DND-41 (cell line): ENCODE measurements around the gene CFAP65.

Experiments used
- ATAC-seq: fragments of 200-7000 bp; cut with Tn5 transposase; 3 replicates; pipeline ENCODE4 v1.9.1; 2021; ENCODE audit warnings: low read depth; ENCODE audit not compliant: insufficient read depth
- DNase-seq: peaks from one replicate; pipeline ENCODE4 v3.0.0-alpha.2; 2020
- H2AFZ ChIP-seq: 2 replicates; pipeline ENCODE4 v1.6.0; 2012; ENCODE audit warnings: low read depth, low read length
- H3K27ac ChIP-seq: 2 replicates; pipeline ENCODE4 v1.5.1; 2012; ENCODE audit warnings: low read length, inconsistent platforms
- H3K27me3 ChIP-seq: fragments of 200-600 bp; sonication (generic); 2 replicates; pipeline ENCODE4 v1.6.0; 2012; ENCODE audit warnings: low read length, mild to moderate bottlenecking, inconsistent platforms; ENCODE audit not compliant: insufficient read depth, poor library complexity
- H3K36me3 ChIP-seq: 2 replicates; pipeline ENCODE4 v1.5.1; 2012; ENCODE audit warnings: low read length, inconsistent platforms; ENCODE audit not compliant: insufficient read depth
- H3K4me1 ChIP-seq: 2 replicates; pipeline ENCODE4 v1.5.1; 2012; ENCODE audit warnings: mild to moderate bottlenecking, low read length; ENCODE audit not compliant: insufficient read depth
- H3K4me2 ChIP-seq: 2 replicates; pipeline ENCODE4 v1.6.0; 2012; ENCODE audit warnings: mild to moderate bottlenecking, moderate library complexity, low read length, inconsistent platforms; ENCODE audit not compliant: insufficient read depth
- H3K4me3 ChIP-seq, 2 experiments: fragments of 200-600 bp in 1 of 2; shearing (Covaris generic) in 1 of 2; 2 replicates each; pipeline ENCODE4 v1.5.1; 2012 to 2016; ENCODE audit warnings: inconsistent platforms in 2 of 2, low read length in 2 of 2, mild to moderate bottlenecking in 2 of 2, low read depth in 1 of 2, moderate library complexity in 1 of 2
- H3K79me2 ChIP-seq: 2 replicates; pipeline ENCODE4 v1.6.0; 2012; ENCODE audit warnings: low read length, inconsistent platforms; ENCODE audit not compliant: insufficient read depth
- H3K9ac ChIP-seq: 2 replicates; pipeline ENCODE4 v1.6.0; 2012; ENCODE audit warnings: low read depth, mild to moderate bottlenecking, inconsistent platforms, low read length, moderate library complexity
- H3K9me3 ChIP-seq: 2 replicates; pipeline ENCODE4 v1.5.1; 2012; ENCODE audit warnings: low read length, moderate library complexity, mild to moderate bottlenecking, inconsistent platforms; ENCODE audit not compliant: insufficient read depth, severe bottlenecking
- H4K20me1 ChIP-seq: 2 replicates; pipeline ENCODE4 v1.6.0; 2012; ENCODE audit warnings: low read length; ENCODE audit not compliant: insufficient read depth
- CTCF ChIP-seq: IDR thresholded peaks from 2 replicates; pipeline ENCODE4 v1.5.1; 2012; ENCODE audit warnings: borderline replicate concordance, low read length, moderate library complexity, mild to moderate bottlenecking; ENCODE audit not compliant: poor library complexity, severe bottlenecking; ENCODE audit errors: extremely low read depth
- EZH2 ChIP-seq: IDR thresholded peaks from 3 replicates; pipeline ENCODE4 v1.6.1; 2012; ENCODE audit warnings: borderline replicate concordance, low read depth, mild to moderate bottlenecking, moderate library complexity, low read length, inconsistent platforms; ENCODE audit not compliant: severe bottlenecking

The CFAP65 gene

GRCh38 chr2:218975060-218975777, 66.1 kb downstream of the CFAP65 start:
- TF ChIP-seq CTCF = no peak
- TF ChIP-seq EZH2 = no peak
- ATAC-seq (no peak), DNase-seq (no peak)
- Histone ChIP-seq H3K4me3 (no peak overlapping the region), H3K9ac (no peak overlapping the region), H4K20me1 (peaks cover 6% of the 10 kb centered on the region; the same call in 1 of the 2 replicates), H3K79me2 (no peaks in the 10 kb centered on the region), H3K27me3 (peaks cover 11% of the 10 kb centered on the region), H3K9me3 (no peaks in the 10 kb centered on the region), H3K27ac (no peak overlapping the region), H3K4me1 (peaks cover 8% of the 10 kb centered on the region), H3K4me2 (no peak overlapping the region), H3K36me3 (no peaks in the 10 kb centered on the region), H2AFZ (no peak overlapping the region)

GRCh38 chr2:218970894-218971293, 70.4 kb downstream of the CFAP65 start:
- no peaks in the 10 kb centered on the region for H3K4me1 ChIP-seq
- peaks cover 11% of the 10 kb centered on the region for H3K27me3 ChIP-seq
- no peak overlapping the region for H2AFZ ChIP-seq

GRCh38 chr2:218964041-218964771, 77.1 kb downstream of the CFAP65 start:
- ATAC-seq (no peak), DNase-seq (no peak)
- H3K79me2 ChIP-seq = no peaks in the 10 kb centered on the region
- no peaks in the 10 kb centered on the region for H3K36me3 ChIP-seq
- H4K20me1 ChIP-seq = peaks cover 6% of the 10 kb centered on the region; the same call in 1 of the 2 replicates
- TF ChIP-seq EZH2 = no peak
- no peak for TF ChIP-seq CTCF
- no peak overlapping the region for H3K4me2 ChIP-seq
- H3K4me1 ChIP-seq = no peaks in the 10 kb centered on the region
- no peak overlapping the region for H3K27ac ChIP-seq
- H3K4me3 ChIP-seq = no peak overlapping the region
- H2AFZ ChIP-seq = no peak overlapping the region
- H3K9me3 ChIP-seq = no peaks in the 10 kb centered on the region
- peaks cover 6% of the 10 kb centered on the region for H3K27me3 ChIP-seq
- no peak overlapping the region for H3K9ac ChIP-seq

More at GRCh38 chr2:218970894-218971293, 70.4 kb downstream of the CFAP65 start:
- H3K4me2 ChIP-seq = no peak overlapping the region
- TF ChIP-seq EZH2 = no peak
- no peak for TF ChIP-seq CTCF
- H3K9ac ChIP-seq = no peak overlapping the region
- peaks cover 2% of the 10 kb centered on the region; the same call in 1 of the 2 replicates for H4K20me1 ChIP-seq
- H3K4me3 ChIP-seq = no peak overlapping the region
- no peaks in the 10 kb centered on the region for H3K79me2 ChIP-seq
- no peaks in the 10 kb centered on the region for H3K9me3 ChIP-seq
- H3K36me3 ChIP-seq = no peaks in the 10 kb centered on the region
- DNase-seq (no peak), ATAC-seq (no peak)
- H3K27ac ChIP-seq = no peak overlapping the region
